ENCODE results near the gene REN. TPM values are rescaled to one million over a fixed set of nuclear protein-coding genes. Genes with fewer than 3 reads are reported as not detected.

The REN gene
- total RNA-seq, 2 donors from 2014 or later: 0.83 TPM; not detected in 1

DNA sequence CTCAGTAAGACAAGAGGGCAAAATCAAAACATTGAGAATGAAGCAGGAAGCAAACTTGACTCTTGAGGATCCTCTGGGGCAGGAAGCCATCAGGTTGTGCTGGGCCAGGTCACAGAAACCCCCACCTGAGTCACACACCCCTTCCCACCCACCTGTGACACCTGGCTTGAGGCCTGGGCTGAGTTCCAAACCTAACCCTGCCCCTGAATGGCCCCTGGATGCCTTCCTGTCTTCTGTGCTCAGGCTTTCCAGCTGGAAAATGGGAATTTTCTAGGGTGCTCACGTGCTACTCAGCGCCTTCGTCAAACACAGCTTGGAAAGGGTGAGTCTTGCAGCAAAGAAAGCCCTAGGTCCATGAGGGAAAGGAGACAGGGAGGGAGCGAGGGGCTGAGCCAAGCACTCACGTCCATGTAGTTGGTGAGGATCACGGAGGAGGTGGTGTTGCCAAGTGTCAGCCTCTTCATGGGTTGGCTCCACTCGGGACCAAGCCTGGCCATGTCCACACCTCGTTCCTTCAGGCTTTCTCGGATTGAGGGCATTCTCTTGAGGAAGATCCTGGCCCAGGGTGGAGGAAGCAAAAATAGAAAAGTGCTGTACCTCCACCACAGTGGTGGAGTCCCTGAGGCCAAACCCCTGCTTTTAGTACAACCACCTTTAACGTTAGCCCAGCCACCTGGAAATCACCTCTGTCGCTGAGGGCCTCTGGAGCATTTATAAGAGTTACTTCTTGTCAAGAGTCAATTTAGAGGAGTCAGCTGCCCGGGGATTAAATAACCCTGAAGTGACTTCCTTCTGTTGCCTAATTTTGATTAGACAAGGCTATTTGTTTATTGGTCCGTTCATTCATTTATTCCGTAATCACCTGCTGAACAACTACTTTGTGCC lies 4.3 kb downstream of the REN start:
- Histone ChIP-seq H3K27ac (no peak overlapping the region), H3K9me3 (no peaks in the 10 kb centered on the region), H3K4me3 (no peak overlapping the region), H3K27me3 (no peaks in the 10 kb centered on the region), H3K36me3 (no peaks in the 10 kb centered on the region), H3K4me1 (no peaks in the 10 kb centered on the region)
- TF ChIP-seq, protein P1, sequence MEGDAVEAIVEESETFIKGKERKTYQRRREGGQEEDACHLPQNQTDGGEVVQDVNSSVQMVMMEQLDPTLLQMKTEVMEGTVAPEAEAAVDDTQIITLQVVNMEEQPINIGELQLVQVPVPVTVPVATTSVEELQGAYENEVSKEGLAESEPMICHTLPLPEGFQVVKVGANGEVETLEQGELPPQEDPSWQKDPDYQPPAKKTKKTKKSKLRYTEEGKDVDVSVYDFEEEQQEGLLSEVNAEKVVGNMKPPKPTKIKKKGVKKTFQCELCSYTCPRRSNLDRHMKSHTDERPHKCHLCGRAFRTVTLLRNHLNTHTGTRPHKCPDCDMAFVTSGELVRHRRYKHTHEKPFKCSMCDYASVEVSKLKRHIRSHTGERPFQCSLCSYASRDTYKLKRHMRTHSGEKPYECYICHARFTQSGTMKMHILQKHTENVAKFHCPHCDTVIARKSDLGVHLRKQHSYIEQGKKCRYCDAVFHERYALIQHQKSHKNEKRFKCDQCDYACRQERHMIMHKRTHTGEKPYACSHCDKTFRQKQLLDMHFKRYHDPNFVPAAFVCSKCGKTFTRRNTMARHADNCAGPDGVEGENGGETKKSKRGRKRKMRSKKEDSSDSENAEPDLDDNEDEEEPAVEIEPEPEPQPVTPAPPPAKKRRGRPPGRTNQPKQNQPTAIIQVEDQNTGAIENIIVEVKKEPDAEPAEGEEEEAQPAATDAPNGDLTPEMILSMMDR (IDR thresholded peaks at IDR 0.05): no peak
- no peak for DNase-seq (ENCODE audit: low spot score)

DNA sequence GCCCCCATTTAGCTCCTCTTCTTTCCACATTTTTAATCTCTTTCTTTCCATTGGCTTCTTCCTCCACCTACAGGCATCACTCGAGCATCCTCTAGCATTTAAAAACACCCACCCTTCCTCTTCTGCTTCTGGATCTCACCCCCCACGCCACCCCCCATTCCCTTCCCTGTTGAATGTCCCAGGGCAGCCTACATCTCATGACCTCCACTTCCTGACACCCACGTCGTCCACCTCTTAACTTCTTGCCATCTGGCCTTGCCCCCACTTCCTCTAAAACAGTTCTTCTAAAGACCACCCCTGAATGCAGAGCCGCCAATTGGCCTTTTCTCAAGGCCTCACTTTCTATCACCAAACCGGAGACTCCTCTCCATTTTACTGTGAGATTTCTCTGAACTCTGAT lies 8.2 kb downstream of the REN start:
- Histone ChIP-seq H3K36me3 (no peaks in the 10 kb centered on the region), H3K4me3 (no peak overlapping the region), H3K27me3 (no peaks in the 10 kb centered on the region), H3K27ac (no peak overlapping the region), H3K9me3 (no peaks in the 10 kb centered on the region), H3K4me1 (no peaks in the 10 kb centered on the region)
- no peak for DNase-seq (ENCODE audit: low spot score)
- TF ChIP-seq, protein P1 (IDR thresholded peaks at IDR 0.05): no peak

DNA sequence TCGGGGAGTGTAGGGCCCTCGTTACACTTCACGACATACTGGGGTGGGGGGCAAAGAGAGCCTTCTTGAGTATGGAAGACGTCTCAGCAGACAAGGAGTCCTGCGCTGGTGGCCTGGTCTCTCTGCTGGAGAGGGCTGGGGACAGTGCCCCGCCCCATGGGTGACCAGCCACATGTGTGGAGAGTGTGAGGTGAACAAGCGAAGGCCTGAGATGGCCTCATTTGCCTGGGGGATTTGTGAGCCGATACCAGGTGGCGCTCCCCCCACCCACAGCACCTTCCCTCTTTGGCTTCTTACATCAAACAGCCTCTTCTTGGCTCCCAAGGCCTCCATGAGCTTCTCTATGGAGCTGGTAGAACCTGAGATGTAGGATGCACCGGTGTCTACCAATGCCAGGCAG lies 10.3 kb downstream of the REN start:
- no peak for DNase-seq (ENCODE audit: low spot score)
- Histone ChIP-seq H3K36me3 (no peaks in the 10 kb centered on the region), H3K4me3 (no peak overlapping the region), H3K9me3 (no peaks in the 10 kb centered on the region), H3K27me3 (no peaks in the 10 kb centered on the region), H3K27ac (no peak overlapping the region), H3K4me1 (peaks cover 0 to 16% of the 10 kb centered on the region in 2 donors)
- TF ChIP-seq, protein P1 (IDR thresholded peaks at IDR 0.05): no peak

DNA sequence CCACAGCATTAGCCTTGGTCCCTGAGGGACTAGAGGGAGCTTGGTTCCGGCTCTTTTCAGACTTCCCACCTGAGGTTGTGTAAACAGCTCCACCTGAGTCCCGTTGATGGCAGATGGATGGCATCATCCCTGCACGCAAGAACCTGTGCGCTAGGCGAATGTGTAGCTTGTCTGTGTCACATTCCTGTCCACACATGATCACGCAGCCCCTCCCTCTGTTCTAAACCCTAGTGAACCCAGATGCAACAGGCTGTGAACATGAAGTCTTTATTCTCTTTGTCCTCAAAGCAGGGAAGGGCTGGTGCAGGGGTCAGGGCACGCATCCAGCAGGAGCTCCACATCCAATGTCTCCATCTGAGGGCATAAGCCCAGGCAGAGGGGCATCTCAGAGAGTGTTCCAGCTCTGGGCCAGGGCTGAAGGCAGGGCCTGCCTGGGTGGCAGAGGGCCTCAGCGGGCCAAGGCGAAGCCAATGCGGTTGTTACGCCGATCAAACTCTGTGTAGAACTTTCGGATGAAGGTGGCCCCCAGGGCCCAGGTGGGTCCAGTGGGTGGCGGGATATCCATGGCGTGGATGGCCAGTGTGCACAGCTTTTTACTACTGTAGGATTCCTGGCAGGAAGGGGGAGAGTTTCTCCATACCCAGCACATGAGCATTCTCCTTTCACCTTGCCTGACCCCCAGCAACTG lies 11.4 kb downstream of the REN start:
- Histone ChIP-seq H3K36me3 (no peaks in the 10 kb centered on the region), H3K9me3 (no peaks in the 10 kb centered on the region), H3K27ac (no peak overlapping the region), H3K4me1 (peaks cover 0 to 26% of the 10 kb centered on the region in 2 donors), H3K4me3 (no peak overlapping the region), H3K27me3 (no peaks in the 10 kb centered on the region)
- TF ChIP-seq, protein P1 (IDR thresholded peaks at IDR 0.05): no peak
- DNase-seq (ENCODE audit: low spot score): no peak

DNA sequence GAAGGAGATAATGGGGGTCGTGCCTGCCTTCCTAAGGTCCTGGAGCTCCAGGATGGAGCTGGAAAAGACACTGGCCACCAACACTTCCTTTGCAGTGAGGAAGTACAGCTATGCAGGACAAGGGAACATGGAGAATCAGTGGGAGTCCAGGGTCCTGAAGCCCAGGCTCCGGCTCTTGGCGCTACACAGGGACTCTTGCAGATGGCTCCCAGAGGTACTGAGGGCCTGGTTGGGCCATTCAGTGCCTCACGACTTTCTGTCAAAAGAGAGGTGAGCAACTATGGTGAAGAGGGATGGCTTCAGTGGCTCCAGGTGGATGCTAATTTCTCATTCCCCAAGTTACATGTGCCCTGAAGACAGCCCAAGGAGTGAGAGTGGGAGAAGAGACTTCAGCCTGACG lies 12.5 kb downstream of the REN start:
- no peak overlapping the region for H3K4me3 ChIP-seq
- H3K4me1 ChIP-seq: peaks cover 0 to 26% of the 10 kb centered on the region in 2 donors
- no peaks in the 10 kb centered on the region for H3K27me3 ChIP-seq
- no peaks in the 10 kb centered on the region for H3K36me3 ChIP-seq
- DNase-seq (ENCODE audit: low spot score): no peak
- no peak overlapping the region for H3K27ac ChIP-seq
- TF ChIP-seq, protein P1 (IDR thresholded peaks at IDR 0.05): no peak
- H3K9me3 ChIP-seq: no peaks in the 10 kb centered on the region
